Colonic mucosa (tissue), 4 donors: ENCODE measurements around the gene DIPK1C. TPM values are rescaled to one million over a fixed set of nuclear protein-coding genes. Genes with fewer than 3 reads are reported as not detected.

Source experiments
- DNase-seq: peaks from one replicate; pipeline ENCODE4 v3.0.0-alpha.2; 2020
- H3K27ac ChIP-seq: fragments of 200-600 bp; one replicate; pipeline ENCODE4 v1.8.0; 2021
- H3K27me3 ChIP-seq: fragments of 200-600 bp; one replicate; pipeline ENCODE4 v1.8.0; 2021
- H3K36me3 ChIP-seq: fragments of 200-600 bp; one replicate; pipeline ENCODE4 v1.8.0; 2021
- H3K4me1 ChIP-seq: fragments of 200-600 bp; one replicate; pipeline ENCODE4 v1.8.0; 2021; ENCODE audit warnings: mild to moderate bottlenecking
- H3K4me3 ChIP-seq: fragments of 200-600 bp; one replicate; pipeline ENCODE4 v1.8.0; 2021
- H3K9ac ChIP-seq, 2 donors: one replicate each; pipeline ENCODE4 v1.7.0; 2013; ENCODE audit warnings: control low read depth in 2 of 2, low read depth in 2 of 2, low read length in 2 of 2
- H3K9me3 ChIP-seq: fragments of 200-600 bp; one replicate; pipeline ENCODE4 v1.8.0; 2021
- CTCF ChIP-seq: fragments of 200-600 bp; IDR thresholded peaks from one replicate; pipeline ENCODE4 v1.8.0; 2022; ENCODE audit warnings: antibody characterized with exemption, mild to moderate bottlenecking
- intact Hi-C: fragments of 100-400 bp; cut with DNase I; formaldehyde crosslinking; loops from one replicate; pipeline ENCODE4 v1.14.1; 2022
- total RNA-seq, 2 donors: library from RNA; stranded (reverse); fragmentation: NEBNext Ultra II Directional in 1 of 2; extraction: Animal tissue kit (Norgen Biotek cat#: 25700) in 1 of 2; gene quantifications; one replicate each; pipeline ENCODE4 v1.2.1, GENCODE V29; 2021
- donor health status: healthy.
- donor health status: DM: no; HTN: no; CAD: no.
- donor health status: DM: no; HTN: no; CAD: no.

The DIPK1C gene
- total RNA-seq, 2 donors from 2014 or later = 0.24 TPM; not detected in 1

GRCh38 chr18:74476140-74476539 is 19.0 kb upstream of the DIPK1C start:
- Histone ChIP-seq H3K36me3 (no peaks in the 10 kb centered on the region), H3K9me3 (no peaks in the 10 kb centered on the region), H3K27ac (no peak overlapping the region), H3K27me3 (no peaks in the 10 kb centered on the region), H3K4me1 (no peaks in the 10 kb centered on the region), H3K4me3 (no peak overlapping the region), H3K9ac (no peak overlapping the region)
- intact Hi-C loops = no loop called here
- no peak for TF ChIP-seq CTCF
- DNase-seq = no peak

GRCh38 chr18:74473976-74474640 is 17.0 kb upstream of the DIPK1C start:
- H3K9me3 ChIP-seq = no peaks in the 10 kb centered on the region
- H3K27me3 ChIP-seq = no peaks in the 10 kb centered on the region
- DNase-seq = no peak
- no peak overlapping the region for H3K4me3 ChIP-seq
- H3K9ac ChIP-seq = no peak overlapping the region
- no peaks in the 10 kb centered on the region for H3K36me3 ChIP-seq
- H3K27ac ChIP-seq = no peak overlapping the region
- H3K4me1 ChIP-seq = no peaks in the 10 kb centered on the region
- intact Hi-C loops = no loop called here
- no peak for TF ChIP-seq CTCF

- TF ChIP-seq CTCF = no peak
- H3K4me3 ChIP-seq = no peak overlapping the region
- no peaks in the 10 kb centered on the region for H3K27me3 ChIP-seq
- no peaks in the 10 kb centered on the region for H3K9me3 ChIP-seq
- H3K4me1 ChIP-seq = no peaks in the 10 kb centered on the region
- no peak overlapping the region for H3K9ac ChIP-seq
- no peak for DNase-seq
- H3K27ac ChIP-seq = no peak overlapping the region
- intact Hi-C loops = no loop called here
- no peaks in the 10 kb centered on the region for H3K36me3 ChIP-seq
Measured at GRCh38 chr18:74472312-74472711, 15.2 kb upstream of the DIPK1C start.

GRCh38 chr18:74468547-74469061 is 11.5 kb upstream of the DIPK1C start:
- Histone ChIP-seq H3K27ac (no peak overlapping the region), H3K36me3 (no peaks in the 10 kb centered on the region), H3K9ac (no peak overlapping the region), H3K9me3 (no peaks in the 10 kb centered on the region), H3K27me3 (no peaks in the 10 kb centered on the region), H3K4me3 (no peak overlapping the region), H3K4me1 (no peaks in the 10 kb centered on the region)
- no peak for DNase-seq
- intact Hi-C loops = no loop called here
- no peak for TF ChIP-seq CTCF

GRCh38 chr18:74465775-74466174 is 8.7 kb upstream of the DIPK1C start:
- DNase-seq = no peak
- Histone ChIP-seq H3K27ac (no peak overlapping the region), H3K4me3 (no peak overlapping the region), H3K9ac (no peak overlapping the region), H3K36me3 (no peaks in the 10 kb centered on the region), H3K27me3 (no peaks in the 10 kb centered on the region), H3K9me3 (no peaks in the 10 kb centered on the region), H3K4me1 (no peaks in the 10 kb centered on the region)
- intact Hi-C loops = no loop called here
- TF ChIP-seq CTCF = no peak
